ENCODE measurements around the gene SEMA3F.

SEMA3F gene

DNA sequence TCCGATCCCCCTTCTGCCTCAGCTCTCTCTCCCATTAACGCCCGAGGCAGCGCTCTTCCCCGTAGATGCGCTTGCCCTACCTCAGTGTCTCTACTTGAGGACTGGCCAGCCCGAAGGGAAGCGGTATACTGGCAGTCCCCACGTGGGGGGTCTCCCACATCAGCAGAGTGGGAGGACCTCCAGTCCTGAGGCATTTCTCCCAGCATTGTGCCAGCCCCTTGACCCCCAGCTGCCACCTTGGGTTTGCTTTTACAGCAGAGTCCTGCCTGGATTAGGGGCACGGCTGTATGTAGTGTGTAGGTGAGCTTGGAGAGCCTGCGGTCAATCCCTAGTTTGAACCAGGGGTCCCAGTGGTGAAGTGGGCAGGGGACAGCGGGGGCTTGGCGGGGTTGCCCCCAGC, 767 bp downstream of the SEMA3F start:
- peaks cover 15% of the 10 kb centered on the region for H3K27me3 Mint-ChIP-seq (ENCODE audit: low read depth)
- no peaks in the 10 kb centered on the region for H3K9me3 Mint-ChIP-seq
- TF ChIP-seq, protein P1, sequence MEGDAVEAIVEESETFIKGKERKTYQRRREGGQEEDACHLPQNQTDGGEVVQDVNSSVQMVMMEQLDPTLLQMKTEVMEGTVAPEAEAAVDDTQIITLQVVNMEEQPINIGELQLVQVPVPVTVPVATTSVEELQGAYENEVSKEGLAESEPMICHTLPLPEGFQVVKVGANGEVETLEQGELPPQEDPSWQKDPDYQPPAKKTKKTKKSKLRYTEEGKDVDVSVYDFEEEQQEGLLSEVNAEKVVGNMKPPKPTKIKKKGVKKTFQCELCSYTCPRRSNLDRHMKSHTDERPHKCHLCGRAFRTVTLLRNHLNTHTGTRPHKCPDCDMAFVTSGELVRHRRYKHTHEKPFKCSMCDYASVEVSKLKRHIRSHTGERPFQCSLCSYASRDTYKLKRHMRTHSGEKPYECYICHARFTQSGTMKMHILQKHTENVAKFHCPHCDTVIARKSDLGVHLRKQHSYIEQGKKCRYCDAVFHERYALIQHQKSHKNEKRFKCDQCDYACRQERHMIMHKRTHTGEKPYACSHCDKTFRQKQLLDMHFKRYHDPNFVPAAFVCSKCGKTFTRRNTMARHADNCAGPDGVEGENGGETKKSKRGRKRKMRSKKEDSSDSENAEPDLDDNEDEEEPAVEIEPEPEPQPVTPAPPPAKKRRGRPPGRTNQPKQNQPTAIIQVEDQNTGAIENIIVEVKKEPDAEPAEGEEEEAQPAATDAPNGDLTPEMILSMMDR (IDR thresholded peaks at IDR 0.05; ENCODE audit: unreplicated experiment in 3 of 3): no peak
- H3K36me3 Mint-ChIP-seq (ENCODE audit: low read depth): no peaks in the 10 kb centered on the region
- peaks cover 62% of the 10 kb centered on the region for H3K4me1 Mint-ChIP-seq
- H3K4me3 Mint-ChIP-seq: peak overlapping the region; percentile 93 to 99 (median 96)
- peak overlapping the region; percentile 84 to 97 (median 90) for H3K27ac Mint-ChIP-seq

DNA sequence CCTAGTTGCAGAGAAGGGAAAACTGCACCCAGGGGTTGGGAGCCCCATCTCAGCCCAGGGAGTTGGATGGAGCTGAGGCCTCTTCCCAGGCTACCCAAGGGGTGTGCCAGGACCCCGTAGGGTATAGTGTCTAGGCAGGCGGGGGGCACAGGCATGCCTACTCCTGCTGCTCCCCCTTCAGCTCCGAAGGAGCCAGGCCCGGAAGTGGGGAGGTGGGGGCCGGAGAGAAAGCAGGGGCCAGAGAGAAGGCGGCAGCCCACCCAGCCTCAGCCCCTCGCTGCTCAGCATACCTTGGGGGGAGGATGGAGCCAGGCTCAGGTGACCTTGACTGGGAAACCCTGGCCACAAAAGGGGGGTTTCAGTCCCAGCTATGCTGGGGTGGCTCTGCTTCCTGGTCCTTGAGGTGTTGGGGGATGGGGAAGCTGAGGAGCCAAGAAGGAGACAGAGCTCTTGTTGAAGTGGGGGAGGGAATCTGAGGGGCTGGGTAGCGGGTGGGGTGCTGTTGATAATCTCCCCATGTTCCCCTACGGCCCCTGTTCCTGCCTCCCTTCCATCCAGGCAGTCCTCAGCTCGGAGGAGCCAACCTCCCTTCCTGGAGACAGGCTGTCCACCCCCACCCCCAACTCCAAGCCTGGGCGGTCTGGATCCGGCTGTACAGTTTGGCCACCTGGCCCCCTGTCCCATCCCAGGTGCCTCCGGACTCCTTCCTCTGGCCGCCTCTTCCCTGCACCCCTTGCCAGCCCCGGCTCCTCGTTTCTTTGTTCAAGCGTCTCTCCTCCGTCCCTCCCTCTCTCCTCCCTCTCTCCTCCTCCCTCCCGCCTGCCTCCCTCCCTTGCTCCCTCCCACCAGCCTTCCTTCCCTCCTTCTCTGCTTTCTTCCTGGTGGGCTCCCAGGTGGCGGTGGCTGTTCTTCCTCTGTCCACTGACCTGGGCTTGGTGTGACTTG, 1.7 kb downstream of the SEMA3F start:
- H3K4me1 Mint-ChIP-seq: peaks cover 62% of the 10 kb centered on the region
- H3K4me3 Mint-ChIP-seq: peak overlapping the region; percentile 93 to 99 (median 96)
- TF ChIP-seq, protein P1 (IDR thresholded peaks at IDR 0.05; ENCODE audit: unreplicated experiment in 3 of 3): no peak
- H3K36me3 Mint-ChIP-seq (ENCODE audit: low read depth): peaks cover 4% of the 10 kb centered on the region
- peaks cover 15% of the 10 kb centered on the region for H3K27me3 Mint-ChIP-seq (ENCODE audit: low read depth)
- H3K9me3 Mint-ChIP-seq: no peaks in the 10 kb centered on the region
- peak overlapping the region; percentile 84 to 97 (median 90) for H3K27ac Mint-ChIP-seq

- peak overlapping the region; percentile 93 to 99 (median 96) for H3K4me3 Mint-ChIP-seq
- TF ChIP-seq, protein P1 (IDR thresholded peaks at IDR 0.05; ENCODE audit: unreplicated experiment in 3 of 3): no peak
- peaks cover 12% of the 10 kb centered on the region for H3K36me3 Mint-ChIP-seq (ENCODE audit: low read depth)
- H3K27me3 Mint-ChIP-seq (ENCODE audit: low read depth): peaks cover 15% of the 10 kb centered on the region
- no peaks in the 10 kb centered on the region for H3K9me3 Mint-ChIP-seq
- peaks cover 60% of the 10 kb centered on the region for H3K4me1 Mint-ChIP-seq
- peak overlapping the region; percentile 77 to 97 (median 84) for H3K27ac Mint-ChIP-seq
Measured at GRCh38 chr3:50157827-50158529, 2.9 kb downstream of the SEMA3F start.

GRCh38 chr3:50158530-50159146, 3.5 kb downstream of the SEMA3F start:
- Mint-ChIP-seq H3K9me3 (no peaks in the 10 kb centered on the region), H3K27me3 (ENCODE audit: low read depth) (peaks cover 11% of the 10 kb centered on the region), H3K4me3 (peak overlapping the region; percentile 93 to 99 (median 96)), H3K36me3 (ENCODE audit: low read depth) (peaks cover 12% of the 10 kb centered on the region), H3K27ac (peak overlapping the region; percentile 78 to 97 (median 84)), H3K4me1 (peaks cover 62% of the 10 kb centered on the region)
- TF ChIP-seq, protein P1 (IDR thresholded peaks at IDR 0.05; ENCODE audit: unreplicated experiment in 3 of 3): no peak

GRCh38 chr3:50160561-50160983, 5.4 kb downstream of the SEMA3F start:
- peak overlapping the region in 1 of 3 experiments; percentile 95 for H3K27ac Mint-ChIP-seq
- peaks cover 12% of the 10 kb centered on the region for H3K36me3 Mint-ChIP-seq (ENCODE audit: low read depth)
- TF ChIP-seq, protein P1 (IDR thresholded peaks at IDR 0.05; ENCODE audit: unreplicated experiment in 3 of 3): no peak
- no peaks in the 10 kb centered on the region for H3K9me3 Mint-ChIP-seq
- H3K4me3 Mint-ChIP-seq: no peak overlapping the region
- peaks cover 10% of the 10 kb centered on the region for H3K27me3 Mint-ChIP-seq (ENCODE audit: low read depth)
- peaks cover 76% of the 10 kb centered on the region for H3K4me1 Mint-ChIP-seq

Measured in nephron (organoid).